GM18907 (cell line): Measurements from ENCODE around the gene ANO7.

Experiments
- ATAC-seq: cut with Tn5 transposase; IDR thresholded peaks from one replicate; pipeline ENCODE4 v1.9.1; 2021; ENCODE audit warnings: mild to moderate bottlenecking, moderate library complexity; ENCODE audit not compliant: unreplicated experiment

Gene ANO7

GRCh38 chr2:241157841-241158545, 30.5 kb upstream of the ANO7 start:
- ATAC-seq, result no peak

GRCh38 chr2:241158546-241158900, 30.0 kb upstream of the ANO7 start:
- no peak for ATAC-seq

GRCh38 chr2:241159116-241159515, 29.4 kb upstream of the ANO7 start:
- ATAC-seq, result no peak

GRCh38 chr2:241160318-241160717, 28.2 kb upstream of the ANO7 start:
- ATAC-seq, result no peak

GRCh38 chr2:241161646-241162281, 26.7 kb upstream of the ANO7 start:
- ATAC-seq, result no peak

GRCh38 chr2:241163601-241164118, 24.8 kb upstream of the ANO7 start:
- ATAC-seq, result no peak

- no peak for ATAC-seq
Observed at GRCh38 chr2:241168366-241168765, 20.1 kb upstream of the ANO7 start.

GRCh38 chr2:241173557-241173956, 14.9 kb upstream of the ANO7 start:
- no peak for ATAC-seq

- ATAC-seq, result no peak
Observed at GRCh38 chr2:241177526-241178334, 10.7 kb upstream of the ANO7 start.

- no peak for ATAC-seq
Observed at GRCh38 chr2:241178961-241179360, 9.5 kb upstream of the ANO7 start.

- no peak for ATAC-seq
Observed at GRCh38 chr2:241179899-241180298, 8.6 kb upstream of the ANO7 start.

- no peak for ATAC-seq
Observed at GRCh38 chr2:241180495-241180894, 8.0 kb upstream of the ANO7 start.

- no peak for ATAC-seq
Observed at GRCh38 chr2:241182126-241182525, 6.4 kb upstream of the ANO7 start.

- no peak for ATAC-seq
Observed at GRCh38 chr2:241182531-241183133, 5.8 kb upstream of the ANO7 start.

GRCh38 chr2:241183221-241183620, 5.3 kb upstream of the ANO7 start:
- ATAC-seq, result no peak

- ATAC-seq, result no peak
Observed at GRCh38 chr2:241184901-241185300, 3.6 kb upstream of the ANO7 start.

GRCh38 chr2:241185961-241186360, 2.5 kb upstream of the ANO7 start:
- no peak for ATAC-seq

- ATAC-seq, result no peak
Observed at GRCh38 chr2:241187101-241187917, 1.2 kb upstream of the ANO7 start.

- no peak for ATAC-seq
Observed at GRCh38 chr2:241187918-241188234, 601 bp upstream of the ANO7 start.

GRCh38 chr2:241189093-241189855, 797 bp downstream of the ANO7 start:
- no peak for ATAC-seq
